Measurements from ENCODE around the gene PLIN5. TPM values are rescaled to one million over a fixed set of nuclear protein-coding genes. Genes with fewer than 3 reads are reported as not detected.

The PLIN5 gene
- total and polyA plus RNA-seq, 10 of the 15 experiments (the other 5 are each of a cell fraction or from before 2014, with no cell fraction given), result 0.15 to 0.33 TPM; not detected in 8

DNA sequence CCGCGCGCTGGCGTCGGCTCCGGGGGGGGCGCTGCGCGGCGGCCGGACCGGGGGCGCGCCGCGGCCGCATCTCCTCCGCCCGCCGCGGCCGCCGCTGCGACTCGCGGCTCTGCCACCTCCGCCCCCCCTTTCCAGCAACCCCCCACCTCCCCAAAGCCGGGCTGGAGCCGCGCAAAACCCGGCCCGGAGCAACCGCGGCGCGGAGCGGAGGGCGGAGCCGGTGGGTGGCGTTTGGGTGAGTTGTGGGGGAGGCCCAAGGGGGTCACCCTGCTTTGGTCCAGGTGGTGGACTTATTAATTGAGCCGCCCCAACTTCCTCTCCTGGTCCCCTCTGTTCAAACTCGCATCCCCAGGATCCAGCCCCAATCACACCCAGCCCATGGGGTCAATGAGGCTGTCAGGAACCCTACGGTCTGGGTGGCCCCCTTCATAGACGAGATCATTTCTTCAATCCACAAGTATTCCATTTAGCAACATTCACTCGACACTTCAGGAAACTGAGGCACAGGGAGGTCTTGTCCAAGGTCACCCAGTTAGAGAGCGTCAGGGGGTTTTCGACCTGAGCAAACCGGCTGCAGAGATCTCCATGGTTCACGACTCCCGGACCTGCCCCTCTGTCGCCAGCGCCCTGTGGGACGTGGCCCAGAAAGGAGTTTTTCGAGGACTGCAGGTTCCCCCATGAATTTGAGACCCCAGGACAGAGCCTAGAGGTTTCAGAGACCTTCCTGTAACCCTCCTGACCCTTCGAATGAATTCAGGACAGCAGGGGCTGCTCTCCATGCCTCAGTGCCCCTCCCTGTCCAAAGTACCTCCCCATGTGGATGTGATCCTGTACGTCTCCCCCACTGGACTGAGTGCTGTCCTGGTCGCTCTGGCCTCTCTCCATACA lies 46.9 kb upstream of the PLIN5 start:
- no peak overlapping the region for H3K4me2 ChIP-seq (ENCODE audit: control insufficient read depth, insufficient read depth)
- ATAC-seq (no peak), FAIRE-seq (no peak), DNase-seq (ENCODE audit: low read depth, low spot score) (no peak)
- TF ChIP-seq, protein P1, sequence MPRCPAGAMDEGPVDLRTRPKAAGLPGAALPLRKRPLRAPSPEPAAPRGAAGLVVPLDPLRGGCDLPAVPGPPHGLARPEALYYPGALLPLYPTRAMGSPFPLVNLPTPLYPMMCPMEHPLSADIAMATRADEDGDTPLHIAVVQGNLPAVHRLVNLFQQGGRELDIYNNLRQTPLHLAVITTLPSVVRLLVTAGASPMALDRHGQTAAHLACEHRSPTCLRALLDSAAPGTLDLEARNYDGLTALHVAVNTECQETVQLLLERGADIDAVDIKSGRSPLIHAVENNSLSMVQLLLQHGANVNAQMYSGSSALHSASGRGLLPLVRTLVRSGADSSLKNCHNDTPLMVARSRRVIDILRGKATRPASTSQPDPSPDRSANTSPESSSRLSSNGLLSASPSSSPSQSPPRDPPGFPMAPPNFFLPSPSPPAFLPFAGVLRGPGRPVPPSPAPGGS (IDR thresholded peaks at IDR 0.05; ENCODE audit: borderline replicate concordance, insufficient read depth, low read depth, low read length, poor library complexity, severe bottlenecking), result no peak
- TF ChIP-seq, protein P2, sequence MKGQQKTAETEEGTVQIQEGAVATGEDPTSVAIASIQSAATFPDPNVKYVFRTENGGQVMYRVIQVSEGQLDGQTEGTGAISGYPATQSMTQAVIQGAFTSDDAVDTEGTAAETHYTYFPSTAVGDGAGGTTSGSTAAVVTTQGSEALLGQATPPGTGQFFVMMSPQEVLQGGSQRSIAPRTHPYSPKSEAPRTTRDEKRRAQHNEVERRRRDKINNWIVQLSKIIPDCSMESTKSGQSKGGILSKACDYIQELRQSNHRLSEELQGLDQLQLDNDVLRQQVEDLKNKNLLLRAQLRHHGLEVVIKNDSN (IDR thresholded peaks at IDR 0.05; ENCODE audit: borderline replicate concordance, extremely low read length, insufficient read depth, low read depth, low read length), result no peak
- TF ChIP-seq EGR1 (IDR thresholded peaks at IDR 0.05; ENCODE audit: borderline replicate concordance in 1 of 2, low read depth in 2 of 2, low read length in 2 of 2), result peak in 1 of 2 experiments; percentile 18; a peak in 1 of 3 replicates
- TF ChIP-seq RUNX3 (IDR thresholded peaks at IDR 0.05; ENCODE audit: low read length), result peak; percentile 66
- TF ChIP-seq SP1 (IDR thresholded peaks at IDR 0.05; ENCODE audit: low read depth, low read length), result peak; percentile 25
- peak; percentile 45; the same call in 1 of the 2 replicates for TF ChIP-seq YY1 (IDR thresholded peaks at IDR 0.05; ENCODE audit: low read depth, low read length)
- no peaks in the 10 kb centered on the region for H4K20me1 ChIP-seq (ENCODE audit: control insufficient read depth, insufficient read depth)
- no TSS peak for BruUV-seq (replicated peaks)
- no peaks in the 10 kb centered on the region for H3K36me3 ChIP-seq (ENCODE audit: control insufficient read depth in 2 of 2, insufficient read depth in 2 of 2, low read length in 1 of 2)
- no peaks in the 10 kb centered on the region for H3K4me1 ChIP-seq (ENCODE audit: control insufficient read depth, insufficient read depth, low read length)
- peaks cover 8 to 11% of the 10 kb centered on the region in 2 experiments for H3K27me3 ChIP-seq (replicated peaks in 1 of 2; ENCODE audit: control insufficient read depth in 2 of 2, insufficient read depth in 2 of 2, low read length in 1 of 2)
- WGBS (ENCODE audit: insufficient coverage, insufficient replicate concordance, low lambda C conversion rate, missing lambda C conversion rate), result 13% methylated on average over 38 of the region's 57 CpGs
- in situ Hi-C loops (cut with MboI) (no loop called here), intact Hi-C loops (cut with micrococcal nuclease; ENCODE audit: unreplicated experiment) (no loop called here)
- no peaks in the 10 kb centered on the region for H3K9me3 ChIP-seq (replicated peaks; ENCODE audit: control insufficient read depth, insufficient read depth, low read length)
- ChIA-PET POLR2A (interaction anchor here (0.6 kb wide), 1 partner anchor 16 kb away, joined by 3 read pairs; no protein-coding TSS in a partner anchor), SMC1A (ENCODE audit: uncharacterized antibody, unreplicated experiment) (no interaction called here), RAD21 (ENCODE audit: unreplicated experiment) (interaction anchor here (0.7 kb wide), 1 partner anchor 58 kb away, joined by 4 read pairs; no protein-coding TSS in a partner anchor), CTCF (interaction anchor here (0.7 kb wide), 1 partner anchor 53 kb away, joined by 3 read pairs; no protein-coding TSS in a partner anchor)
- no peak overlapping the region for H3K4me3 ChIP-seq
- no peaks in the 10 kb centered on the region for H3K79me2 ChIP-seq (ENCODE audit: control insufficient read depth, insufficient read depth, low read length)
- H2AFZ ChIP-seq (ENCODE audit: control insufficient read depth, low read depth, low read length), result no peak overlapping the region
- H3K9ac ChIP-seq (ENCODE audit: control insufficient read depth, insufficient read depth, low read length), result no peak overlapping the region
- no peak overlapping the region for H3K27ac ChIP-seq (ENCODE audit: control insufficient read depth, insufficient read depth)
